IMR-90 (cell line): Measurements from ENCODE around the gene STX5. TPM values are rescaled to one million over a fixed set of nuclear protein-coding genes. Genes with fewer than 3 reads are reported as not detected.
A peak's percentile ranks its signal among the peaks of the same experiment; 100 is the strongest.

ENCODE experiments used
- ATAC-seq: fragments of 200-7000 bp; cut with Tn5 transposase; 2 replicates; pipeline ENCODE4 v1.9.1; 2020; ENCODE audit warnings: low read depth, mild to moderate bottlenecking, moderate library complexity
- BruUV-seq: library from RNA; stranded (reverse); fragments of 400-500 nt; replicated peaks from 2 replicates; lab custom pipeline; 2021; lab: Mats Ljungman, UMichigan
- CTCF ChIA-PET: fragments of 300-600 bp; formaldehyde crosslinking; extraction: SDS; loops from one replicate; lab custom pipeline; 2021; ENCODE audit warnings: antibody characterized with exemption; lab: Yijun Ruan, JAX
- POLR2A ChIA-PET: fragments of 300-600 bp; sonication (Branson Sonifier 250); formaldehyde crosslinking; loops from one replicate; lab custom pipeline; 2022; ENCODE audit warnings: antibody characterized with exemption; ENCODE audit not compliant: unreplicated experiment; lab: Charles Lee
- DNase-seq: peaks from one replicate; pipeline ENCODE4 v3.0.0; 2013
- H2AFZ ChIP-seq: replicated peaks from 2 replicates; pipeline ENCODE3; 2013; ENCODE audit warnings: low read length, mild to moderate bottlenecking; ENCODE audit not compliant: poor library complexity
- H2AK5ac ChIP-seq: 2 replicates; pipeline ENCODE4 v1.6.1; 2013; ENCODE audit warnings: low read depth, low read length, inconsistent platforms
- H2AK9ac ChIP-seq: replicated peaks from 2 replicates; pipeline ENCODE3; 2013; ENCODE audit warnings: mild to moderate bottlenecking, low read depth, low read length, moderate library complexity; ENCODE audit not compliant: poor library complexity
- H2BK120ac ChIP-seq: 2 replicates; pipeline ENCODE4 v1.6.1; 2013; ENCODE audit warnings: low read depth, low read length, inconsistent platforms
- H2BK15ac ChIP-seq: 3 replicates; pipeline ENCODE4 v1.6.1; 2013; ENCODE audit warnings: low read depth, low read length, inconsistent platforms
- H2BK20ac ChIP-seq: 2 replicates; pipeline ENCODE4 v1.6.1; 2013; ENCODE audit warnings: low read depth, mild to moderate bottlenecking, inconsistent platforms, low read length, moderate library complexity
- H2BK5ac ChIP-seq: 2 replicates; pipeline ENCODE4 v1.6.1; 2013; ENCODE audit warnings: mild to moderate bottlenecking, low read depth, low read length, inconsistent platforms; ENCODE audit not compliant: poor library complexity, severe bottlenecking
- H3K14ac ChIP-seq: replicated peaks from 2 replicates; pipeline ENCODE4 v1.6.1; 2013; ENCODE audit warnings: low read depth, low read length, inconsistent platforms
- H3K18ac ChIP-seq: 2 replicates; pipeline ENCODE4 v1.6.1; 2013; ENCODE audit warnings: low read depth, low read length, control low read depth
- H3K23ac ChIP-seq: 2 replicates; pipeline ENCODE4 v1.6.1; 2013; ENCODE audit warnings: low read depth, low read length, inconsistent platforms
- H3K27ac ChIP-seq: 2 replicates; pipeline ENCODE4 v1.5.1; 2013; ENCODE audit warnings: mild to moderate bottlenecking, control low read depth, low read length; ENCODE audit not compliant: insufficient read depth
- H3K27me3 ChIP-seq: 2 replicates; pipeline ENCODE4 v1.6.1; 2013; ENCODE audit warnings: low read length; ENCODE audit not compliant: control insufficient read depth, insufficient read depth
- H3K36me3 ChIP-seq: 2 replicates; pipeline ENCODE4 v1.6.1; 2013; ENCODE audit warnings: low read length, mixed read lengths; ENCODE audit not compliant: control insufficient read depth, insufficient read depth
- H3K4ac ChIP-seq: 2 replicates; pipeline ENCODE4 v1.6.1; 2013; ENCODE audit warnings: low read depth, low read length, inconsistent platforms
- H3K4me1 ChIP-seq: 2 replicates; pipeline ENCODE4 v1.6.1; 2013; ENCODE audit warnings: low read length, mixed read lengths; ENCODE audit not compliant: control insufficient read depth, insufficient read depth
- H3K4me2 ChIP-seq: 2 replicates; pipeline ENCODE4 v1.6.1; 2013; ENCODE audit warnings: low read depth, mild to moderate bottlenecking, control low read depth, low read length, moderate library complexity
- H3K4me3 ChIP-seq: 2 replicates; pipeline ENCODE4 v1.5.1; 2013; ENCODE audit warnings: low read depth, mild to moderate bottlenecking, control low read depth, low read length, moderate library complexity; ENCODE audit not compliant: insufficient read depth
- H3K56ac ChIP-seq: 2 replicates; pipeline ENCODE4 v1.6.1; 2013; ENCODE audit warnings: low read length, inconsistent platforms; ENCODE audit not compliant: insufficient read depth; ENCODE audit errors: extremely low read depth
- H3K79me1 ChIP-seq, 2 experiments: 2 replicates each; pipeline ENCODE4 v1.6.1; 2013; ENCODE audit warnings: low read length in 2 of 2, inconsistent platforms in 1 of 2, low read depth in 1 of 2
- H3K9ac ChIP-seq: 2 replicates; pipeline ENCODE4 v1.6.1; 2013; ENCODE audit warnings: low read depth, low read length, control low read depth
- H3K9me1 ChIP-seq: 2 replicates; pipeline ENCODE4 v1.6.1; 2013; ENCODE audit warnings: low read length, inconsistent platforms; ENCODE audit not compliant: insufficient read depth
- H3K9me3 ChIP-seq: 2 replicates; pipeline ENCODE4 v1.6.1; 2013; ENCODE audit warnings: low read length; ENCODE audit not compliant: control insufficient read depth, insufficient read depth
- H4K20me1 ChIP-seq: 2 replicates; pipeline ENCODE4 v1.6.1; 2013; ENCODE audit warnings: low read length, inconsistent platforms; ENCODE audit not compliant: insufficient read depth
- H4K5ac ChIP-seq: 2 replicates; pipeline ENCODE4 v1.6.1; 2013; ENCODE audit warnings: mild to moderate bottlenecking, low read depth, low read length, control low read depth
- H4K8ac ChIP-seq, 2 experiments: 2 replicates each; pipeline ENCODE4 v1.6.1; 2013; ENCODE audit warnings: low read depth in 2 of 2, low read length in 2 of 2, control low read depth in 1 of 2, inconsistent platforms in 1 of 2
- H4K91ac ChIP-seq: 2 replicates; pipeline ENCODE4 v1.6.1; 2013; ENCODE audit warnings: low read depth, low read length, inconsistent platforms; ENCODE audit not compliant: insufficient read depth
- CTCF ChIP-seq: conservative IDR thresholded peaks from 2 replicates; pipeline ENCODE4 v1.5.1; 2012; ENCODE audit warnings: mild to moderate bottlenecking, low read depth, low read length, improper control_type of control experiment
- MAZ ChIP-seq: IDR thresholded peaks from 2 replicates; pipeline ENCODE4 v1.6.1; 2012; ENCODE audit warnings: low read depth, mild to moderate bottlenecking, low read length, improper control_type of control experiment, moderate library complexity, borderline replicate concordance
- MXI1 ChIP-seq: IDR thresholded peaks from 2 replicates; pipeline ENCODE4 v1.6.1; 2012; ENCODE audit warnings: low read depth, mild to moderate bottlenecking, low read length, moderate library complexity, borderline replicate concordance
- WGBS, 2 experiments: methylation state at CpG; one replicate each; pipeline versions ENCODE4 v1.1.5 to v1.1.7; 2013; ENCODE audit warnings: missing lambda C conversion rate in 2 of 2; ENCODE audit not compliant: insufficient read length in 1 of 2; ENCODE audit errors: extremely low coverage in 2 of 2; 5-methylcytosine and 5-hydroxymethylcytosine counted together
- dilution Hi-C: fragments of 300-500 bp; cut with HindIII; formaldehyde crosslinking; loops from one replicate; pipeline ENCODE4 v1.14.3; 2018; ENCODE audit warnings: low sequenced_read_pairs; ENCODE audit not compliant: unreplicated experiment
- in situ Hi-C: fragments of 300-500 bp; cut with MboI; formaldehyde crosslinking; loops from 3 replicates; pipeline ENCODE4 v1.14.3; 2019; ENCODE audit warnings: low sequenced_read_pairs, inconsistent platforms, mixed read lengths
- intact Hi-C: fragments of 100-400 bp; cut with micrococcal nuclease; formaldehyde crosslinking; loops from 2 replicates; pipeline ENCODE4 v1.10.0; 2022
- polyA plus RNA-seq, 3 experiments: library from polyadenylated mRNA; depleted of rRNA; stranded (reverse); fragments of >200 nt; gene quantifications; 2 replicates each; pipeline ENCODE4 v1.2.3, GENCODE V29; 2012; ENCODE audit warnings: low replicate concordance in 1 of 3
- total RNA-seq: library from RNA; depleted of rRNA; stranded (reverse); fragments of >200 nt; gene quantifications from 2 replicates; pipeline ENCODE4 v1.2.3, GENCODE V29; 2012

The STX5 gene
- total and polyA plus RNA-seq, 2 of the 4 experiments (the other 2 are of a cell fraction): 43.1 to 49.5 TPM

- H2BK5ac ChIP-seq: peak within 1 kb of the TSS; percentile 96
- peak; percentile 18 for ATAC-seq
- H3K79me1 ChIP-seq: peaks cover 22 to 77% of the 10 kb centered on the region in 2 experiments; a peak in 3 of 4 replicates
- H3K27me3 ChIP-seq: no peaks in the 10 kb centered on the region
- peak within 1 kb of the TSS; percentile 63 for H4K91ac ChIP-seq
- H3K9ac ChIP-seq: peak within 1 kb of the TSS; percentile 94
- peak within 1 kb of the TSS; percentile 64; the same call in 1 of the 2 replicates for H2BK120ac ChIP-seq
- peaks cover 4% of the 10 kb centered on the region; the same call in 1 of the 2 replicates for H3K9me1 ChIP-seq
- peak within 1 kb of the TSS; percentile 92 for H3K14ac ChIP-seq
- H3K4me1 ChIP-seq: peaks cover 12% of the 10 kb centered on the region
- peak within 1 kb of the TSS; percentile 95 for H3K4me2 ChIP-seq
- TF ChIP-seq MXI1: peak; percentile 74
- 0 out of 2 replicates have a peak, but pooled peaks have one; percentile 15 for TF ChIP-seq MAZ
- TF ChIP-seq CTCF: no peak
- in situ Hi-C loops: no loop called here
- peak within 1 kb of the TSS; percentile 94 for H3K4me3 ChIP-seq
- 0% methylated on average over 14 of the region's 40 CpGs; no CpG with 5 or more reads in 1 of the 2 experiments for WGBS, 2 experiments
- peak within 1 kb of the TSS; percentile 61 for H4K5ac ChIP-seq
- POLR2A ChIA-PET: interaction anchor here (0.6 to 1.8 kb wide), 4 partner anchors 9 to 159 kb away, joined by 3 to 16 read pairs (median 4); partner anchors contain the start of gene HNRNPUL2
- peak within 1 kb of the TSS; percentile 90 for H3K23ac ChIP-seq
- H2BK20ac ChIP-seq: 0 out of 2 replicates have a peak within 1 kb of the TSS, but pooled peaks have one; percentile 38
- peak within 1 kb of the TSS; percentile 100 for H2AK9ac ChIP-seq
- BruUV-seq: TSS peak; percentile 95
- peak; percentile 22 for DNase-seq
- H2BK15ac ChIP-seq: no peak within 1 kb of the TSS
- peak within 1 kb of the TSS; percentile 95 for H3K27ac ChIP-seq
- peaks cover 29% of the 10 kb centered on the region; the same call in 1 of the 2 replicates for H4K20me1 ChIP-seq
- peak within 1 kb of the TSS; percentile 67 for H3K56ac ChIP-seq
- H3K36me3 ChIP-seq: peaks cover 26% of the 10 kb centered on the region
- CTCF ChIA-PET: no interaction called here
- H2AK5ac ChIP-seq: peak within 1 kb of the TSS; percentile 61
- peak within 1 kb of the TSS; percentile 21 to 94; a peak in 3 of 4 replicates for H4K8ac ChIP-seq
- peak within 1 kb of the TSS; percentile 67 for H3K18ac ChIP-seq
- peak within 1 kb of the TSS; percentile 88 for H3K4ac ChIP-seq
- dilution Hi-C loops: no loop called here
- H3K9me3 ChIP-seq: no peaks in the 10 kb centered on the region
- intact Hi-C loops: loop anchor here (2.0 kb wide), 1 partner anchor 46 kb away; the partner anchor contains the start of gene TMEM179B
- peak within 1 kb of the TSS; percentile 99 for H2AFZ ChIP-seq
These were observed 734 bp upstream of the STX5 start, which contains the start of gene TEX54 for GRCh38 chr11:62832336-62833234. TEX54 (minus strand) TSS chr11:62832841.
